Umbilical cord (tissue), 2 donors: ENCODE data around the gene CD48. TPM values are rescaled to one million over a fixed set of nuclear protein-coding genes. Genes with fewer than 3 reads are reported as not detected.
"Not testable (repeated sequence)": the region's sequence is repeated elsewhere in the genome, so short reads cannot be mapped to it uniquely, and the experiment has no call there.

Source experiments
- DNase-seq: peaks from one replicate; pipeline ENCODE4 v3.0.0-alpha.2; 2015; ENCODE audit warnings: low spot score
- total RNA-seq: library from RNA; depleted of rRNA; stranded (reverse); fragments of >200 nt; gene quantifications from one replicate; pipeline ENCODE4 v1.2.3, GENCODE V29; 2014; ENCODE audit warnings: low replicate concordance; ENCODE audit not compliant: insufficient read depth

The CD48 gene
- total RNA-seq, 1 donor from 2014 or later: 12.5 TPM

- DNase-seq: no peak
These were observed 1.5 kb upstream of the CD48 start for GRCh38 chr1:160713161-160713560.

DNA sequence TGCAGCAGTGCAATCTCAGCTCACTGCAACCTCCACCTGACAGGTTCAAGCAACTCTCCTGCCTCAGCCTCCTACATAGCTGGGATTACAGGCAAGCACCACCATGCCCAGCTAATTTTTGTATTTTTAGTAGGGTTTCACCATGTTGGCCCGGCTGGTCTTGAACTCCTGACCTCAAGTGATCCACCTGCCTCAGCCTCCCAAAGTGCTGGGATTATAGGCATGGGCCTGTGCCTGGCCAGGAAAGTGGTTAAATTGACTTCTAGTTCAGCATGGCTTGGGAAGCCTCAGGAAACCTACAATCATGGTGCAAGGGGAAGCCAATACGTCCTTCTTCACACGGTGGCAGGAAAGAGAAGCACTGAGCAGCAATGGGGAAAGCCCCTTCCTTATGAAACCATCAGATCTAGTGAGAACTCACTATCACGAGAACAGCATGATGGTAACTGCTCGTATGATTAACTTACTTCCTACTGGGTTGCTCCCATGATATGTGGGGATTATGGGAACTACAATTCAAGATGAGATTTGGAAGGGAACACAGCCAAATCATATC, 981 bp upstream of the CD48 start:
- not testable (repeated sequence) for DNase-seq

DNA sequence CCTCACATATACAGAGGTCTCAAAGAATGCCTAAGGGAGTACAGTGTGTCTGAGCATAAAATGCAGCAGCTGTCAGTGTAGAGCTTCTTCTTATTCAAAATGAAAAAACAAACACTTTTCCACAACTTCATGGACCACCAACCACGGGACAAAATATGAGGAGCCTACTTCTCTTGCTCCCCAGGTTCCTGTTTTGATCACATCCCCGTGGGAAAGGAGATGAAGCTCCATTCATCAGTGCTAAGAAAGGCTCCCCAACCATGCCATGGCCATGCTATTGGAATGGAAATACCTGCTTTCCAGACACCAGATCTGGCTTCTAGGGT, 383 bp downstream of the CD48 start:
- DNase-seq: no peak

DNA sequence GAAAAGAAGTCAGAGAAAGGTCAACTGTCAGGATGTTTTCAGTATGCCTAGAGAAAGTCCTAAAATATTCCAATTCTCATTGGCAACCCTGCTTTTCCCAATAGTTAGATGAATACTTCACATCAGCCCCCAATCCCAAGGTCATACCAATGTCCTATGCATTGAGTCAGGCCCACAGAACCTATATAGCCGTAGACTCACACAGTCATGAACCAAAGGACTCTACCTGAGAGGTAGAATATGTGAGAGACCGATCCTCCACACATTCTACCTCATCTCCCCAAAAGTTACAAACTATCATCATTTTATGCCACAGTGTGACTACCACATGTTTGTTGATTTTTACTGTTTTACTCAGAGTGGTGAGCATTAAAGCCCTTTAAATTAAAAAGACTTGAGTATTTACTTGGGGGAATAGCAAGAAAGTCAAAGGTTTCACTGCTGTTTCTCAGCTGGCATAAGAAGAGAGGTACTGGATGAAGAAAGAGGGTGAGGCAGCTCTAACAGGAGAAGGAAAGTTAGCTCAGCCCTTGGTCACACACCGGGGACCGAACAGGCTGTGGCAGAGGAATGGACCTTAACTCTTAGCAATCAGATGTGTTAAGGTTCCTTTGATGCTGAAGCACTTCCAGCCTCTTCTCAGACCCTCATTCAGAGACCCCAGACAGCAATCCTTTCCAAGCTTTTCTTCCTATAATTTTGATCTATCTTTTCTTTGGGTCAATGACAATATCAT, 937 bp downstream of the CD48 start:
- DNase-seq: no peak

GRCh38 chr1:160709715-160710114, 1.9 kb downstream of the CD48 start:
- DNase-seq: no peak

- DNase-seq: no peak
These were observed 2.8 kb downstream of the CD48 start for GRCh38 chr1:160708801-160709200.

DNA sequence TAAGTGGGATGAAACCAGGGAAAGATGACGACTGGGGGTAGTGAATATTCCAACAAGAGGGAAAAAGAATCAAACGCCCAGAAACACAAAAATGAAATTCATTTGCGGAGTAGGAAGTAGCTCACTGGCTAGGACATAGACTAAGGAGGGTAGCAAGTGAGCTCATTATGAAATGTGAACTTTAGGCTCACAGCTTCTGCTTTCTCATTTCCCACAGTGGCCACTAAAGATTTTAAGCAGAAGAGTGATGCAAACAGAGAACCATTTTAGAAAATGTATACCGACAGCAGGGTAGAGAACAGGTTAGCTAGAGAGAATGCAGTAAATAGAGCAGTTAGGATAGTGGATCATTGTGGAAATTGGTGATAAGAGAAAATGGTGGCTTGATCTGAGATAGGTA, 3.5 kb downstream of the CD48 start:
- DNase-seq: no peak

DNA sequence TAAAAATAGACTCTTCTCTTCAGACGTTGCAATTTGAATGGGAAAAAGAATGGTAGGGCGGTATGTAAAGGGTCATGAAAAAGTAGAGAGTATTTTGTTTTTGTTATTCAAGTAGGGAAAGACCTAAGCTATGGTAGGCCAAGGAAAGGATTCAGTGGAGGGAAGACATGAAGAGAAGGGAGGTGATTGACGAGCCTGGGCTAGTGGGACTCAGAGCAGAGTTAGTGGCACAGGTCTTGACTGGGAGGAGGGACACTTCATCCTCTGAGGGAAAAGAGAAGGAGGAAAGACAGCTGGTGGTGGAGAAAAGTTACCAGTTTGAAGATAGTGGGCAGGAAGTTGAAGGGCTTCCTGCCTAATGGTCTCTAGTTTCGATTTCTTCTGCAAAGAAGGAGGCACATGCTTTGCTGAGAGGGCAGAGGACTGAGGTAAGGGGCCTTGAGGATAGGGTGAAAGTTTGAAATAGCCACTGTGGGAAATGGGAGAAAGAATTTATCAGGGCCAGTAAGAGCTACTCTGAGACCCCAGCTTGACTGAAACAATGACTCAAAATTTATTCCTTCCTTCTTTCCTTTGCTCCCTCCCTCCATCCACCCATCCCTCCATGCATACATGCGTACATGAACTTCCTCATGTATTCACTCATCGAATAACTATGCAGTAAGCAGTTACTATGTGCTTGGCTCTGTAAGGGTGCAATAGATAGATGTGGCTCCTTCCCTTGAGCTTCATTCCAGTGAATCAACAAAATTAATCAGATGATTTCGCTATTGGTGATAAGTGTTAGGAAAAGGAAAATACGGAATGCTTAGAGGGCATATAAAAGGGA, 4.2 kb downstream of the CD48 start:
- DNase-seq: no peak

GRCh38 chr1:160706526-160707235, 4.9 kb downstream of the CD48 start:
- DNase-seq: no peak

DNA sequence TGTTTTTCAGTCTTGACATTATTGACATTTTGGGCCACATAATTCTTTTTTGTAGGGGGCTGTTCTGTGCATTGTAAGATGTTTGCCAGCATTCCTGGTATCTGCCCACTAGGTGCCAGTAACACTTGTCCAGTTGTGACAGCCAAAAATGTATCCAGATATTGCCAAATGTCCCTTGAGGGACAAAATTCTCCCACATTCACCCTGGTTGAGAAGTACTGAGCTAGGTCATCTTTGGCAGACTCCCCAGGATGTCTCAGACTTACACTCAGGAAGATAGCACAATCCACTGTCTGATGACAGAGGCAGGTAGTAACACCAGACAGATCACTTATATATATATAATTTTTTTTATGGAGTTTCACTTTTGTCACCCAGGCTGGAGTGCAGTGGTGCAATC, 5.9 kb downstream of the CD48 start:
- DNase-seq: no peak

GRCh38 chr1:160705212-160705621, 6.4 kb downstream of the CD48 start:
- DNase-seq: not testable (repeated sequence)

DNA sequence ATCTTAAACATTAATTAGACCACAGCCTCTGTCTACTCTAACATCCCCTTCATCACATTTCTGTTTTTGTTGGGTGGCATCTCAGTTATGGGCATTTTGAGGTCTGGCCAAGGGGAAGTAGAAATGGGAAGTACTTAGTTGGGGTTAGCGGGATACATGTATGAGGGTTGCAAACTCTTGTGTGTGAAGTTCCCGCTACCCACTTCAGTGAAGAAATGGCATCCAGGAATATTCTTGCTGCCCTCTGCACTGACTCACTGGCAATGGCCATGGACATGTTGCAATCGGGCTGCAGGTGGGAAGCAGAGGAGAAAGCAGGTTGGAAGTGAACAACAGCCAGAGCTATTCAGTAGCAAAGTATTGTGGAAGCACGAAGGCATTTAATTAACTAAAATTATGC, 7.4 kb downstream of the CD48 start:
- no peak for DNase-seq

GRCh38 chr1:160702100-160702499, 9.5 kb downstream of the CD48 start:
- DNase-seq: no peak

DNA sequence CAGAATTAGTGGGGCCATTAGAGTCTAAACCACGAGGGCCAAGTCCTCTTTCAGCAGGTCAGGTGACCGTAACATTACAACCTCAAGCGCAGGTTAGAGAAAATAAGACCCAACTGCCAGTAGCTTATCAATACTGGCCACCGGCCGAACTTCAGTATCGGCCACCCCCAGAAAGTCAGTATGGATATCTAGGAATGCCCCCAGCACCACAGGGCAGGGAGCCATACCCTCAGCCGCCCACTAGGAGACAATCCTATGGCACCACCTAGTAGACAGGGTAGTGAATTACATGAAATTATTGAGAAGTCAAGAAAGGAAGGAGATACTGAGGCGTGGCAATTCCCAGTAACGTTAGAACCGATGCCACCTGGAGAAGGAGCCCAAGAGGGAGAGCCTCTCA, 19.2 kb downstream of the CD48 start:
- DNase-seq: not testable (repeated sequence)

- no peak for DNase-seq
These were observed 26.4 kb downstream of the CD48 start for GRCh38 chr1:160685266-160685665.

DNA sequence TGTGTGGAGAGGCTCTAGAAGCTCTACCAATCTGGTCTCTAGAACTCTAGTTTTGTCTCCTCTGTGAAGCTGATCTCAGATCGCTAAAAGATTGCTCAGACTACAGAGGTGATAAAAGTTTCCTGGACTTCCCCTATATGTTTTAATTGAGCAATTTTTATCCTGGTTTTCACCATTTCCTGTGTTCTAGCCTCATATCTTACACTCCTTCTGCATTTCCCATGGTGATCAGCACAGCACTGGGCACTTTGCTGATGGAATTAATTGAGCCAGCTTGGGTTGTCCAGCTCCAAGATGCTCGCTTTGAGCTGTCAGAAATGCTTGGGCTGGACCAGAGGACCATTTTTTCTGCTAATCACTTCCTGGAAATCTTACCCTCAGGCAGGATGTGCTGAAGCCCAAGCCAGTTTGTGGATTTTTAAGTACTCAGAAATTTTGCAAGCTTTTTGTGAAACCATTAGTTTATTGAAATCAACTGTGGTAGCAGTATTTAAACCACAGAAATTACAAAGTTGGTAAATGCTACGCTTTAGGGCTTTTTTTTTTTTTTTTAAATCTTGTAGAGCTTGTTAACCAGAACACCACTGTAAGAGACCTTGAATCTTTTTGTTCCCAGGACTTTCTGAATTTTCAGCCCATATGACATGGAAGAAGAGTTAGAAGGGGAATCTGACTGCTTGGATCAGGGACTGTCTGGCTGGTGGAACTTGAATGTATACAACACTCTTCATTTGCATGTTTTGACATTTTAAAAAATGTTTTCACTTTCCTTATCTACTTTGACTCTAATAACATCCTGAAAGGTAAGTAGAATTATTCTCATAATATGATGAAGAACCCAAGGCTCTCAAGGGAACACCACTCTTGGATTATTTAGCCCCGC, 28.4 kb downstream of the CD48 start:
- no peak for DNase-seq

DNA sequence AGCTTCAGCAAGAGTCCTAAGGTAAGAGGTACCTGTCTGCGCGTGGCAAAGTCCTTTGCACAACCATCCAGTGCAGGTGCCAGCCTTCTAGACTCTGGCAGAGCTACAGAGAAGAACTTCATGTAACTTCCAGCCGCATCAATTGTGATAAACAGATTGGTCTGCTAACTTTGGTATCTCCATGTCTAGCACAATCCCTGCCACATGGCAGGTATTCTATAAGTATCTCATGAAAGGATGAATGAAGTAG, 29.8 kb downstream of the CD48 start:
- no peak for DNase-seq

DNA sequence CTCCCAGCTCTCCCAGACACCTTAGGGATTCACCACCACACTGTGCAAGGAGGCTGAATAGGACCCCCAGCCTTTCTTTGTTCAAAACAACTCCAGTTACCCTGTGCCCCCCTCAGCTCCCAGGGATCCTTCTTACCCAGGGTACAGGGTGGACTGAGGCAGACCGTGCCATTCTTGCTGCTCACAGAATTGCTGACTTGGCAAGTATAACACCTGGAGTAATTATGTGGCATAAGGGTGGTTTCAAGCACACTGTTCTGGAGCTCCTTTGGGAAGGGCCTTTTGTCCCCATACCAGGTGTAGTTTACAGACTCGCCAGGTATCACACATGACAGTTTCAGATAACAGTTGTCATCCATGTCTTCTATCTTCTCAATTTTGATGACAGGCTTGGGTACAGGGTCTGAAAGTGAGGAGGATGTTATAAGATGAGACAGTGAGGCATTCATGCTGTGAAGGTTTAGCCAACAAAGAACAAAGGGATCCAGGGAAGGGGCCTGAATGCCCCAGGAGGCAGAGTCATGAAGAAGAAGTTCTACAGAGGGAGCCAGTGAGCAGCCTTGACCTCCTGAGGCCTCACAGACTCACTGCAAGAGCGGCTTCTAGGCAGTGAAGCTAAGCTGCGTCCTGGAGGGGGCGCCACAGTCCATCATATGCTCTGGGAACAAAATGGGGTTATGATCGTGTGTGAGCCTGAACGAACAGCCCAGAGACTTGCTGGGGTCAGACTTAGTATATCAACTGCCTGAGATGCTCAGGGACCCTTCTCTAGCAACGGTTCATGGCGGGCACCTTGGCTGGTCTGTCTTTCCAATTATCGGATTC, 30.3 kb downstream of the CD48 start:
- peak; percentile 59 for DNase-seq

- DNase-seq: no peak
These were observed 31.2 kb downstream of the CD48 start for GRCh38 chr1:160680399-160680798.

DNA sequence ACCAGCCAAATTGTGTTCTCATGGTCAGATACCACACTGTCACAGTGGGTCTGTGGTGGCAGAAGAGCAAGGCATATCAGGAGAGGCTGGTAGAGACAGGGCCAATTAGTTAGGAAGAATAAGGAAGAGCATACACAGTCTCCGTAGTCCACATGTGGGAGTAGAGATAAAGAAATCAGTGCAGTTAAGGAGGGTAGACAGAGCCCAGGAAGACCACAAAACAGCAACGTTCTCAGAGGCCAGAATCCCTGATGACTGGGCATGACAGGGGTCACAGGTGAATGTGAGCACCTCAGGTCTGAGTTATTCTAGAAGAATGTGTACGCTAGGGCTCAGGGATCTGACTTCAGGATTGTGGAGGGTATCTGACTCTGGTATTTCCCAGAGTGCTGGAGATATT, 31.7 kb downstream of the CD48 start:
- DNase-seq: no peak
